H9 (cell line): ENCODE results near the gene HIPK4. TPM values are rescaled to one million over a fixed set of nuclear protein-coding genes. Genes with fewer than 3 reads are reported as not detected.

Source experiments
- DNase-seq: peaks from one replicate; pipeline ENCODE4 v3.0.0-alpha.2; 2017
- H2AFZ ChIP-seq: one replicate; pipeline ENCODE4 v1.6.1; 2013; ENCODE audit warnings: mild to moderate bottlenecking, low read length, control low read depth, moderate library complexity
- H2AK5ac ChIP-seq: 2 replicates; pipeline ENCODE4 v1.6.1; 2013; ENCODE audit warnings: low read length, control low read depth, mixed read lengths; ENCODE audit not compliant: insufficient read length
- H2BK120ac ChIP-seq: one replicate; pipeline ENCODE4 v1.6.1; 2013; ENCODE audit warnings: low read depth, mild to moderate bottlenecking, low read length, control low read depth, inconsistent platforms; ENCODE audit not compliant: poor library complexity, severe bottlenecking
- H2BK12ac ChIP-seq: 2 replicates; pipeline ENCODE4 v1.6.1; 2013; ENCODE audit warnings: low read length, control low read depth, mixed read lengths, low read depth; ENCODE audit not compliant: insufficient read length
- H2BK15ac ChIP-seq: 2 replicates; pipeline ENCODE4 v1.6.1; 2013; ENCODE audit warnings: low read depth, low read length, control low read depth
- H2BK20ac ChIP-seq: one replicate; pipeline ENCODE4 v1.6.1; 2013; ENCODE audit warnings: low read depth, mild to moderate bottlenecking, low read length, control low read depth, inconsistent platforms; ENCODE audit not compliant: poor library complexity, severe bottlenecking
- H2BK5ac ChIP-seq: 2 replicates; pipeline ENCODE4 v1.6.1; 2013; ENCODE audit warnings: low read length, control low read depth, mixed read lengths; ENCODE audit not compliant: insufficient read length
- H3K14ac ChIP-seq: 2 replicates; pipeline ENCODE4 v1.6.1; 2013; ENCODE audit warnings: low read length, control low read depth; ENCODE audit not compliant: insufficient read depth
- H3K18ac ChIP-seq: 2 replicates; pipeline ENCODE4 v1.6.1; 2013; ENCODE audit warnings: low read depth, mild to moderate bottlenecking, mixed read lengths, low read length, control low read depth; ENCODE audit not compliant: insufficient read length
- H3K23ac ChIP-seq: 2 replicates; pipeline ENCODE4 v1.6.1; 2013; ENCODE audit warnings: low read length, control low read depth, mixed read lengths, low read depth; ENCODE audit not compliant: insufficient read length
- H3K23me2 ChIP-seq: 2 replicates; pipeline ENCODE4 v1.6.1; 2013; ENCODE audit warnings: low read depth, mild to moderate bottlenecking, mixed read lengths, low read length, control low read depth; ENCODE audit not compliant: insufficient read length, poor library complexity, severe bottlenecking
- H3K27ac ChIP-seq: 2 replicates; pipeline ENCODE4 v1.5.1; 2013; ENCODE audit warnings: low read length, control low read depth, mixed read lengths, low read depth; ENCODE audit not compliant: insufficient read length
- H3K27me3 ChIP-seq: 2 replicates; pipeline ENCODE4 v1.6.1; 2013; ENCODE audit warnings: low read length, control low read depth, inconsistent platforms; ENCODE audit not compliant: insufficient read depth
- H3K4ac ChIP-seq: 2 replicates; pipeline ENCODE4 v1.6.1; 2013; ENCODE audit warnings: low read depth, mild to moderate bottlenecking, control low read depth, inconsistent platforms, low read length, moderate library complexity
- H3K4me1 ChIP-seq: 2 replicates; pipeline ENCODE4 v1.6.1; 2013; ENCODE audit warnings: low read length, control low read depth, inconsistent platforms; ENCODE audit not compliant: insufficient read depth
- H3K4me2 ChIP-seq: 2 replicates; pipeline ENCODE4 v1.6.1; 2013; ENCODE audit warnings: low read length, control low read depth, mixed read lengths; ENCODE audit not compliant: insufficient read length, insufficient read depth
- H3K56ac ChIP-seq: 2 replicates; pipeline ENCODE4 v1.6.1; 2013; ENCODE audit warnings: low read depth, mild to moderate bottlenecking, mixed read lengths, low read length, control low read depth; ENCODE audit not compliant: insufficient read length
- H3K79me1 ChIP-seq: 2 replicates; pipeline ENCODE4 v1.6.1; 2013; ENCODE audit warnings: low read depth, mild to moderate bottlenecking, moderate library complexity, low read length, control low read depth, inconsistent platforms; ENCODE audit not compliant: insufficient read depth, poor library complexity, severe bottlenecking
- H3K79me2 ChIP-seq: 2 replicates; pipeline ENCODE4 v1.6.1; 2013; ENCODE audit warnings: low read length, control low read depth, inconsistent platforms; ENCODE audit not compliant: insufficient read depth
- H3K9ac ChIP-seq: 2 replicates; pipeline ENCODE4 v1.6.1; 2013; ENCODE audit warnings: low read length, control low read depth, mixed read lengths; ENCODE audit not compliant: insufficient read length; ENCODE audit errors: extremely low read depth
- H3K9me3 ChIP-seq: one replicate; pipeline ENCODE4 v1.6.1; 2013; ENCODE audit warnings: low read depth, low read length, inconsistent platforms; ENCODE audit not compliant: control insufficient read depth
- H3T11ph ChIP-seq: one replicate; pipeline ENCODE4 v1.6.1; 2013; ENCODE audit warnings: mild to moderate bottlenecking, low read length, control low read depth, inconsistent platforms
- H4K20me1 ChIP-seq: one replicate; pipeline ENCODE4 v1.6.1; 2013; ENCODE audit not compliant: control insufficient read depth, insufficient read length, insufficient read depth
- H4K5ac ChIP-seq: 2 replicates; pipeline ENCODE4 v1.6.1; 2013; ENCODE audit warnings: low read depth, mild to moderate bottlenecking, mixed read lengths, low read length, control low read depth; ENCODE audit not compliant: insufficient read length
- H4K8ac ChIP-seq: replicated peaks from 2 replicates; pipeline ENCODE4 v1.6.1; 2013; ENCODE audit warnings: low read length, control low read depth, mixed read lengths, low read depth; ENCODE audit not compliant: insufficient read length
- H4K91ac ChIP-seq: 2 replicates; pipeline ENCODE4 v1.6.1; 2013; ENCODE audit warnings: low read depth, mild to moderate bottlenecking, moderate library complexity, mixed read lengths, low read length, control low read depth; ENCODE audit not compliant: insufficient read length
- H3K27ac Mint-ChIP-seq, 3 experiments: 2 replicates in 2 of 3; 3 replicates in 1 of 3; pipeline ENCODE4 v1.8.0; 2020 to 2021; ENCODE audit warnings: mixed read lengths in 3 of 3, mild to moderate bottlenecking in 1 of 3, moderate library complexity in 1 of 3
- H3K27me3 Mint-ChIP-seq: 2 replicates; pipeline ENCODE4 v1.8.0; 2021; ENCODE audit warnings: low read depth, mild to moderate bottlenecking, moderate library complexity, mixed read lengths
- H3K36me3 Mint-ChIP-seq, 3 experiments: 2 replicates in 2 of 3; 3 replicates in 1 of 3; pipeline ENCODE4 v1.8.0; 2020 to 2021; ENCODE audit warnings: low read depth in 3 of 3, mixed read lengths in 3 of 3; ENCODE audit not compliant: insufficient read depth in 1 of 3
- H3K4me1 Mint-ChIP-seq, 2 experiments: 2 replicates each; pipeline ENCODE4 v1.8.0; 2020; ENCODE audit warnings: mixed read lengths in 2 of 2
- H3K4me3 Mint-ChIP-seq, 2 experiments: 2 replicates in 1 of 2; 3 replicates in 1 of 2; pipeline ENCODE4 v1.8.0; 2020 to 2021; ENCODE audit warnings: mild to moderate bottlenecking in 2 of 2, mixed read lengths in 2 of 2, moderate library complexity in 1 of 2
- H3K9me3 Mint-ChIP-seq, 2 experiments: 2 replicates in 1 of 2; 3 replicates in 1 of 2; pipeline ENCODE4 v1.8.0; 2020; ENCODE audit warnings: mild to moderate bottlenecking in 2 of 2, mixed read lengths in 2 of 2, moderate library complexity in 1 of 2
- CTCF ChIP-seq: fragments of 200-600 bp; sonication (generic); conservative IDR thresholded peaks from 3 replicates; pipeline ENCODE4 v1.8.0; 2021; ENCODE audit warnings: antibody characterized with exemption, mild to moderate bottlenecking
- WGBS: extraction: QIAGEN DNeasy Blood & Tissue Kit; methylation state at CpG from one replicate; pipeline ENCODE4 v1.1.7; 2013; ENCODE audit warnings: missing lambda C conversion rate, low lambda C conversion rate, mixed read lengths; ENCODE audit not compliant: insufficient read length; ENCODE audit errors: extremely low coverage; 5-methylcytosine and 5-hydroxymethylcytosine counted together
- total RNA-seq: library from RNA; stranded (reverse); gene quantifications from 2 replicates; pipeline ENCODE4 v1.2.1, GENCODE V29; 2021

The HIPK4 gene
- total RNA-seq, 1 experiment from 2014 or later = 0.15 TPM

- Histone ChIP-seq H4K5ac (no peak overlapping the region), H3K56ac (no peak overlapping the region), H3T11ph (no peak overlapping the region), H4K8ac (no peak overlapping the region), H3K14ac (no peak overlapping the region), H3K79me2 (no peaks in the 10 kb centered on the region), H2BK12ac (no peak overlapping the region), H3K9ac (no peak overlapping the region), H2BK120ac (no peak overlapping the region), H2AFZ (no peak overlapping the region), H2AK5ac (no peak overlapping the region), H4K91ac (no peak overlapping the region), H4K20me1 (no peaks in the 10 kb centered on the region), H3K9me3 (no peaks in the 10 kb centered on the region), H3K79me1 (no peaks in the 10 kb centered on the region), H2BK15ac (no peak overlapping the region), H3K4me1 (no peaks in the 10 kb centered on the region), H2BK20ac (no peak overlapping the region), H3K4me2 (no peak overlapping the region), H3K27me3 (no peaks in the 10 kb centered on the region), H3K27ac (no peak overlapping the region), H3K23ac (no peak overlapping the region), H3K23me2 (no peaks in the 10 kb centered on the region), H3K18ac (no peak overlapping the region), H2BK5ac (no peak overlapping the region), H3K4ac (no peak overlapping the region)
- WGBS = no CpG with 5 or more reads among the region's 6 CpGs
- H3K27me3 Mint-ChIP-seq = no peaks in the 10 kb centered on the region
- no peak for DNase-seq
- TF ChIP-seq CTCF = no peak
- H3K36me3 Mint-ChIP-seq = no peaks in the 10 kb centered on the region; a peak in 1 of 7 replicates
- H3K27ac Mint-ChIP-seq = peak overlapping the region in 1 of 3 experiments; percentile 45; a peak in 3 of 7 replicates
- H3K4me1 Mint-ChIP-seq = peaks cover 2 to 3% of the 10 kb centered on the region in 2 experiments; a peak in 3 of 4 replicates
- no peaks in the 10 kb centered on the region for H3K9me3 Mint-ChIP-seq
- H3K4me3 Mint-ChIP-seq = no peak overlapping the region; a peak in 1 of 5 replicates
Observed at GRCh38 chr19:40356681-40357595, 33.0 kb downstream of the HIPK4 start.
